Endothelial cell of umbilical vein (primary cell): ENCODE measurements around the gene H2AZ2. TPM values are rescaled to one million over a fixed set of nuclear protein-coding genes. Genes with fewer than 3 reads are reported as not detected.
"Not testable (repeated sequence)": the region's sequence is repeated elsewhere in the genome, so short reads cannot be mapped to it uniquely, and the experiment has no call there.

ENCODE experiments used
- BruUV-seq: library from RNA; stranded (reverse); fragments of 400-500 nt; replicated peaks from 2 replicates; lab custom pipeline; 2021; lab: Mats Ljungman, UMichigan
- CTCF ChIA-PET: fragments of 300-600, 350-600 bp; sonication (Branson Sonifier 250); formaldehyde crosslinking; loops from one replicate; lab custom pipeline; 2021; ENCODE audit warnings: antibody characterized with exemption, inconsistent platforms; lab: Charles Lee
- POLR2A ChIA-PET: fragments of 300-600, 350-600 bp; sonication (Branson Sonifier 250); formaldehyde crosslinking; loops from one replicate; lab custom pipeline; 2021; ENCODE audit warnings: antibody characterized with exemption, inconsistent platforms; lab: Charles Lee
- DNase-seq: peaks from one replicate; pipeline ENCODE4 v3.0.0-alpha.2; 2011; ENCODE audit warnings: low read depth, low spot score
- FAIRE-seq: peaks from 2 replicates; lab custom pipeline; 2011; peaks lifted over from hg19 to GRCh38; lab: Jason Lieb, UNC
- H2AFZ ChIP-seq: 2 replicates; pipeline ENCODE4 v1.6.0; 2012; ENCODE audit warnings: low read depth, low read length, control low read depth, inconsistent platforms
- H3K27ac ChIP-seq: 2 replicates; pipeline ENCODE4 v1.5.1; 2011; ENCODE audit warnings: low read depth, mild to moderate bottlenecking, control low read depth, low read length, moderate library complexity; ENCODE audit not compliant: insufficient read depth
- H3K27me3 ChIP-seq, 2 experiments: 2 replicates each; pipeline versions ENCODE4 v1.6.0 to v1.6.1; 2011; ENCODE audit warnings: low read length in 2 of 2, mixed read lengths in 1 of 2; ENCODE audit not compliant: control insufficient read depth in 2 of 2, insufficient read depth in 2 of 2
- H3K36me3 ChIP-seq, 2 experiments: 2 replicates in 1 of 2; 3 replicates in 1 of 2; pipeline ENCODE4 v1.5.1; 2011; ENCODE audit warnings: low read length in 2 of 2, mild to moderate bottlenecking in 1 of 2, moderate library complexity in 1 of 2; ENCODE audit not compliant: control insufficient read depth in 2 of 2, insufficient read depth in 2 of 2; ENCODE audit errors: extremely low read depth in 1 of 2
- H3K4me1 ChIP-seq: 3 replicates; pipeline ENCODE4 v1.5.1; 2011; ENCODE audit warnings: mild to moderate bottlenecking, low read length; ENCODE audit not compliant: control insufficient read depth, insufficient read depth; ENCODE audit errors: extremely low read depth
- H3K4me2 ChIP-seq: 2 replicates; pipeline ENCODE4 v1.6.1; 2011; ENCODE audit warnings: low read length, control low read depth, mixed read lengths; ENCODE audit not compliant: insufficient read depth
- H3K4me3 ChIP-seq, 3 experiments: fragments of 200-600 bp in 1 of 3; sonication (generic), shearing (Covaris generic) in 1 of 3; replicated peaks in 1 of 3; 2 replicates each; pipeline ENCODE4 v1.5.1; 2011 to 2016; ENCODE audit warnings: control low read depth in 3 of 3, low read length in 3 of 3, mild to moderate bottlenecking in 2 of 3, inconsistent platforms in 1 of 3, low read depth in 1 of 3, moderate library complexity in 1 of 3; ENCODE audit not compliant: insufficient read depth in 1 of 3
- H3K79me2 ChIP-seq: 2 replicates; pipeline ENCODE4 v1.6.0; 2012; ENCODE audit warnings: low read length, inconsistent platforms; ENCODE audit not compliant: control insufficient read depth, insufficient read depth
- H3K9ac ChIP-seq: replicated peaks from 2 replicates; pipeline ENCODE3; 2011; ENCODE audit warnings: low read length, control low read depth; ENCODE audit not compliant: insufficient read depth; ENCODE audit errors: extremely low read depth
- H3K9me1 ChIP-seq: replicated peaks from 3 replicates; pipeline ENCODE4 v1.6.0; 2011; ENCODE audit warnings: mild to moderate bottlenecking, low read length; ENCODE audit not compliant: control insufficient read depth, insufficient read depth; ENCODE audit errors: extremely low read depth
- H3K9me3 ChIP-seq: replicated peaks from 2 replicates; pipeline ENCODE4 v1.5.1; 2012; ENCODE audit warnings: low read length, inconsistent platforms; ENCODE audit not compliant: control insufficient read depth, insufficient read depth
- H4K20me1 ChIP-seq: replicated peaks from 2 replicates; pipeline ENCODE3; 2011; ENCODE audit warnings: mild to moderate bottlenecking, low read length; ENCODE audit not compliant: control insufficient read depth, insufficient read depth; ENCODE audit errors: extremely low read depth
- MYC ChIP-seq: IDR thresholded peaks from one replicate; pipeline ENCODE4 v1.6.1; 2011; ENCODE audit warnings: mild to moderate bottlenecking, low read depth, low read length
- dilution Hi-C: fragments of 300-500 bp; cut with MboI; formaldehyde crosslinking; loops from one replicate; pipeline ENCODE4 v1.15.0; 2019; ENCODE audit warnings: low sequenced_read_pairs; ENCODE audit not compliant: extremely low pct_ligation_motif_present
- intact Hi-C: fragments of 100-400 bp; cut with micrococcal nuclease; formaldehyde crosslinking; loops from one replicate; pipeline ENCODE4 v1.10.0; 2022
- polyA plus RNA-seq, 4 experiments: library from polyadenylated mRNA; depleted of rRNA in 3 of 4; stranded (reverse) in 3 of 4; unstranded in 1 of 4; fragments of >200 nt; gene quantifications; 2 replicates each; pipeline versions ENCODE4 v1.2.1 to v1.2.3, GENCODE V29; 2011 to 2012; ENCODE audit warnings: missing spikeins in 1 of 4
- total RNA-seq: library from RNA; stranded (reverse); gene quantifications from 2 replicates; pipeline ENCODE4 v1.2.3, GENCODE V29; 2021

The H2AZ2 gene
- total and polyA plus RNA-seq, 2 donors (not counting 3 experiments of a cell fraction or from before 2014, with no cell fraction given): 225 to 232 TPM

- H3K36me3 ChIP-seq: peaks cover 0 to 2% of the 10 kb centered on the region in 2 experiments
- DNase-seq (no peak), FAIRE-seq (no peak)
- no peaks in the 10 kb centered on the region for H3K4me1 ChIP-seq
- H4K20me1 ChIP-seq: peaks cover 4% of the 10 kb centered on the region
- H3K4me2 ChIP-seq: no peak overlapping the region
- POLR2A ChIA-PET: no interaction called here
- H3K27me3 ChIP-seq: no peaks in the 10 kb centered on the region
- intact Hi-C loops: no loop called here
- CTCF ChIA-PET: interaction anchor here (1.0 to 1.3 kb wide), 3 partner anchors 9 to 16 kb away, joined by 3 to 9 read pairs (median 5); no protein-coding TSS in a partner anchor
- no peak overlapping the region for H2AFZ ChIP-seq
- H3K27ac ChIP-seq: no peak overlapping the region
- H3K9me1 ChIP-seq: no peaks in the 10 kb centered on the region
- H3K9me3 ChIP-seq: no peaks in the 10 kb centered on the region
- no peak overlapping the region for H3K4me3 ChIP-seq
- dilution Hi-C loops: no loop called here
- BruUV-seq: no TSS peak
- no peak for TF ChIP-seq MYC
- no peak overlapping the region for H3K9ac ChIP-seq
- peaks cover 1% of the 10 kb centered on the region for H3K79me2 ChIP-seq
Measured at GRCh38 chr7:44872787-44873186, 24.9 kb upstream of the H2AZ2 start.

GRCh38 chr7:44871918-44872317 lies 24.0 kb upstream of the H2AZ2 start:
- H3K4me3 ChIP-seq, H3K9me1 ChIP-seq, H3K79me2 ChIP-seq, H3K9me3 ChIP-seq, H3K27ac ChIP-seq, H3K36me3 ChIP-seq, DNase-seq, intact Hi-C loops, H2AFZ ChIP-seq, H4K20me1 ChIP-seq, H3K4me1 ChIP-seq, H3K9ac ChIP-seq, H3K27me3 ChIP-seq, POLR2A ChIA-PET, BruUV-seq, FAIRE-seq, H3K4me2 ChIP-seq, dilution Hi-C loops: not testable (repeated sequence)
- CTCF ChIA-PET: interaction anchor here (1.0 kb wide), 1 partner anchor 10 kb away, joined by 5 read pairs; no protein-coding TSS in a partner anchor

- H3K4me3 ChIP-seq, BruUV-seq, H3K27me3 ChIP-seq, H3K9me3 ChIP-seq, H3K79me2 ChIP-seq, POLR2A ChIA-PET, H3K4me1 ChIP-seq, H2AFZ ChIP-seq, H3K9ac ChIP-seq, dilution Hi-C loops, H3K4me2 ChIP-seq, H3K27ac ChIP-seq, H4K20me1 ChIP-seq, H3K9me1 ChIP-seq, H3K36me3 ChIP-seq, DNase-seq, intact Hi-C loops, CTCF ChIA-PET, FAIRE-seq: not testable (repeated sequence)
Measured at GRCh38 chr7:44870780-44871179, 22.9 kb upstream of the H2AZ2 start.

- H3K4me2 ChIP-seq, H3K9me1 ChIP-seq, H3K27ac ChIP-seq, FAIRE-seq, H3K9me3 ChIP-seq, intact Hi-C loops, CTCF ChIA-PET, dilution Hi-C loops, H3K4me1 ChIP-seq, H2AFZ ChIP-seq, H3K79me2 ChIP-seq, POLR2A ChIA-PET, H3K9ac ChIP-seq, BruUV-seq, H3K27me3 ChIP-seq, H3K4me3 ChIP-seq, H4K20me1 ChIP-seq, H3K36me3 ChIP-seq, DNase-seq: not testable (repeated sequence)
Measured at GRCh38 chr7:44870336-44870735, 22.4 kb upstream of the H2AZ2 start.
